HS-27A (cell line): ENCODE data around the gene CACNB2.
"Not testable (repeated sequence)": the region's sequence is repeated elsewhere in the genome, so short reads cannot be mapped to it uniquely, and the experiment has no call there.

Source experiments
- DNase-seq: peaks from one replicate; pipeline ENCODE4 v3.0.0-alpha.2; 2012; ENCODE audit warnings: low read depth, missing footprints

CACNB2 gene

GRCh38 chr10:18201877-18202276 lies 61.7 kb downstream of the CACNB2 start:
- no peak for DNase-seq

- DNase-seq, result no peak
Observed at GRCh38 chr10:18202680-18203460, 62.6 kb downstream of the CACNB2 start.

GRCh38 chr10:18203471-18203870 lies 63.2 kb downstream of the CACNB2 start:
- DNase-seq, result no peak

- DNase-seq, result no peak
Observed at GRCh38 chr10:18204039-18204835, 64.0 kb downstream of the CACNB2 start.

GRCh38 chr10:18205098-18205834 lies 65.0 kb downstream of the CACNB2 start:
- peak; percentile 39 for DNase-seq

GRCh38 chr10:18208186-18208585 lies 68.0 kb downstream of the CACNB2 start:
- DNase-seq, result not testable (repeated sequence)

GRCh38 chr10:18209241-18209640 lies 69.0 kb downstream of the CACNB2 start:
- DNase-seq, result no peak

GRCh38 chr10:18210711-18211110 lies 70.5 kb downstream of the CACNB2 start:
- no peak for DNase-seq

GRCh38 chr10:18211862-18212261 lies 71.6 kb downstream of the CACNB2 start:
- DNase-seq, result no peak

- no peak for DNase-seq
Observed at GRCh38 chr10:18213271-18213670, 73.0 kb downstream of the CACNB2 start.

GRCh38 chr10:18214691-18215563 lies 74.7 kb downstream of the CACNB2 start:
- DNase-seq, result no peak

GRCh38 chr10:18216482-18216881 lies 76.3 kb downstream of the CACNB2 start:
- DNase-seq, result no peak

GRCh38 chr10:18217577-18217976 lies 77.4 kb downstream of the CACNB2 start:
- DNase-seq, result no peak

- DNase-seq, result no peak
Observed at GRCh38 chr10:18219146-18219545, 78.9 kb downstream of the CACNB2 start.

- DNase-seq, result no peak
Observed at GRCh38 chr10:18221123-18221522, 80.9 kb downstream of the CACNB2 start.

- no peak for DNase-seq
Observed at GRCh38 chr10:18221882-18222281, 81.7 kb downstream of the CACNB2 start.

- DNase-seq, result no peak
Observed at GRCh38 chr10:18222866-18223265, 82.6 kb downstream of the CACNB2 start.

GRCh38 chr10:18223898-18224297 lies 83.7 kb downstream of the CACNB2 start:
- DNase-seq, result no peak

GRCh38 chr10:18224626-18225445 lies 84.6 kb downstream of the CACNB2 start:
- DNase-seq, result no peak

- DNase-seq, result no peak
Observed at GRCh38 chr10:18226336-18226735, 86.1 kb downstream of the CACNB2 start.

GRCh38 chr10:18229826-18230225 lies 89.6 kb downstream of the CACNB2 start:
- peak; percentile 27 for DNase-seq
